ENCODE results near the gene IGFBPL1.

DNA sequence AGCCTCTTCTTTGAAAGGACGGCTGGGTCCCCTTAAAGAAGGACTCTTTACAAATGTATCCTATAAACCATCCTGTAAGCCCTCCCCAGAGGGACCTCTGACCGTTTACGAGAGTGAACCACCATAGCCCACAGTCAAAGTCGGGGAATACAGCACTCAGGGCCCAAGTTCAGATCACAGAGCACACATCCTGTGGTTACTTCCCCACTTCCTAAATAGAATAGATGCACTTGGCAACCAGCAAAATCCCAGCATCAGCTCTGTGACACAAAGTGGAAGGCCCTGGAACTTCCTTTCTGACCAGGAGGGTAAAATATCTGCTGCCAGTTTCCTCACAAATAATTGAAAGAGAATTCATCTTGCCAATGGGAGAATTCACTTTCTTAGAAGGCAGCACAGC lies 6.9 kb upstream of the IGFBPL1 start:
- TF ChIP-seq RAD21 (IDR thresholded peaks at IDR 0.05 in 1 of 2, conservative IDR thresholded peaks at IDR 0.05 in 1 of 2; ENCODE audit: low read depth in 2 of 2, low read length in 2 of 2) (no peak), CTCF (IDR thresholded peaks at IDR 0.05; ENCODE audit: control extremely low read depth in 1 of 3, insufficient read depth in 1 of 3, low read depth in 1 of 3, low read length in 3 of 3) (no peak), KDM1A (IDR thresholded peaks at IDR 0.05; ENCODE audit: borderline replicate concordance, low read length) (no peak), CREB1 (IDR thresholded peaks at IDR 0.05) (no peak), POLR2A (IDR thresholded peaks at IDR 0.05; ENCODE audit: control extremely low read depth in 1 of 2, low read depth in 2 of 2, low read length in 2 of 2) (no peak), ATF2 (IDR thresholded peaks at IDR 0.05; ENCODE audit: low read length) (no peak), CHD2 (IDR thresholded peaks at IDR 0.05; ENCODE audit: low read length) (no peak), RFX5 (IDR thresholded peaks at IDR 0.05; ENCODE audit: borderline replicate concordance, low read depth, low read length) (no peak), CHD7 (IDR thresholded peaks at IDR 0.05; ENCODE audit: insufficient replicate concordance, low read length) (no peak), POLR2AphosphoS5 (IDR thresholded peaks at IDR 0.05; ENCODE audit: low read depth, low read length) (no peak), JUND (IDR thresholded peaks at IDR 0.05; ENCODE audit: low read length) (no peak)

All from H1 (cell line).